IMR-90 (cell line): ENCODE results near the gene RPS6KL1. TPM values are rescaled to one million over a fixed set of nuclear protein-coding genes. Genes with fewer than 3 reads are reported as not detected.

Source experiments
- ATAC-seq: fragments of 200-7000 bp; cut with Tn5 transposase; 2 replicates; pipeline ENCODE4 v1.9.1; 2020; ENCODE audit warnings: low read depth, mild to moderate bottlenecking, moderate library complexity
- BruUV-seq: library from RNA; stranded (reverse); fragments of 400-500 nt; replicated peaks from 2 replicates; lab custom pipeline; 2021; lab: Mats Ljungman, UMichigan
- CTCF ChIA-PET: fragments of 300-600 bp; formaldehyde crosslinking; extraction: SDS; loops from one replicate; lab custom pipeline; 2021; ENCODE audit warnings: antibody characterized with exemption; lab: Yijun Ruan, JAX
- POLR2A ChIA-PET: fragments of 300-600 bp; sonication (Branson Sonifier 250); formaldehyde crosslinking; loops from one replicate; lab custom pipeline; 2022; ENCODE audit warnings: antibody characterized with exemption; ENCODE audit not compliant: unreplicated experiment; lab: Charles Lee
- DNase-seq: peaks from one replicate; pipeline ENCODE4 v3.0.0; 2013
- H2AFZ ChIP-seq: replicated peaks from 2 replicates; pipeline ENCODE3; 2013; ENCODE audit warnings: low read length, mild to moderate bottlenecking; ENCODE audit not compliant: poor library complexity
- H2AK5ac ChIP-seq: 2 replicates; pipeline ENCODE4 v1.6.1; 2013; ENCODE audit warnings: low read depth, low read length, inconsistent platforms
- H2AK9ac ChIP-seq: replicated peaks from 2 replicates; pipeline ENCODE3; 2013; ENCODE audit warnings: mild to moderate bottlenecking, low read depth, low read length, moderate library complexity; ENCODE audit not compliant: poor library complexity
- H2BK120ac ChIP-seq: 2 replicates; pipeline ENCODE4 v1.6.1; 2013; ENCODE audit warnings: low read depth, low read length, inconsistent platforms
- H2BK15ac ChIP-seq: 3 replicates; pipeline ENCODE4 v1.6.1; 2013; ENCODE audit warnings: low read depth, low read length, inconsistent platforms
- H2BK20ac ChIP-seq: 2 replicates; pipeline ENCODE4 v1.6.1; 2013; ENCODE audit warnings: low read depth, mild to moderate bottlenecking, inconsistent platforms, low read length, moderate library complexity
- H2BK5ac ChIP-seq: 2 replicates; pipeline ENCODE4 v1.6.1; 2013; ENCODE audit warnings: mild to moderate bottlenecking, low read depth, low read length, inconsistent platforms; ENCODE audit not compliant: poor library complexity, severe bottlenecking
- H3K14ac ChIP-seq: replicated peaks from 2 replicates; pipeline ENCODE4 v1.6.1; 2013; ENCODE audit warnings: low read depth, low read length, inconsistent platforms
- H3K18ac ChIP-seq: 2 replicates; pipeline ENCODE4 v1.6.1; 2013; ENCODE audit warnings: low read depth, low read length, control low read depth
- H3K23ac ChIP-seq: 2 replicates; pipeline ENCODE4 v1.6.1; 2013; ENCODE audit warnings: low read depth, low read length, inconsistent platforms
- H3K27ac ChIP-seq: 2 replicates; pipeline ENCODE4 v1.5.1; 2013; ENCODE audit warnings: mild to moderate bottlenecking, control low read depth, low read length; ENCODE audit not compliant: insufficient read depth
- H3K27me3 ChIP-seq: 2 replicates; pipeline ENCODE4 v1.6.1; 2013; ENCODE audit warnings: low read length; ENCODE audit not compliant: control insufficient read depth, insufficient read depth
- H3K36me3 ChIP-seq: 2 replicates; pipeline ENCODE4 v1.6.1; 2013; ENCODE audit warnings: low read length, mixed read lengths; ENCODE audit not compliant: control insufficient read depth, insufficient read depth
- H3K4ac ChIP-seq: 2 replicates; pipeline ENCODE4 v1.6.1; 2013; ENCODE audit warnings: low read depth, low read length, inconsistent platforms
- H3K4me1 ChIP-seq: 2 replicates; pipeline ENCODE4 v1.6.1; 2013; ENCODE audit warnings: low read length, mixed read lengths; ENCODE audit not compliant: control insufficient read depth, insufficient read depth
- H3K4me2 ChIP-seq: 2 replicates; pipeline ENCODE4 v1.6.1; 2013; ENCODE audit warnings: low read depth, mild to moderate bottlenecking, control low read depth, low read length, moderate library complexity
- H3K4me3 ChIP-seq: 2 replicates; pipeline ENCODE4 v1.5.1; 2013; ENCODE audit warnings: low read depth, mild to moderate bottlenecking, control low read depth, low read length, moderate library complexity; ENCODE audit not compliant: insufficient read depth
- H3K56ac ChIP-seq: 2 replicates; pipeline ENCODE4 v1.6.1; 2013; ENCODE audit warnings: low read length, inconsistent platforms; ENCODE audit not compliant: insufficient read depth; ENCODE audit errors: extremely low read depth
- H3K79me1 ChIP-seq, 2 experiments: 2 replicates each; pipeline ENCODE4 v1.6.1; 2013; ENCODE audit warnings: low read length in 2 of 2, inconsistent platforms in 1 of 2, low read depth in 1 of 2
- H3K9ac ChIP-seq: 2 replicates; pipeline ENCODE4 v1.6.1; 2013; ENCODE audit warnings: low read depth, low read length, control low read depth
- H3K9me1 ChIP-seq: 2 replicates; pipeline ENCODE4 v1.6.1; 2013; ENCODE audit warnings: low read length, inconsistent platforms; ENCODE audit not compliant: insufficient read depth
- H3K9me3 ChIP-seq: 2 replicates; pipeline ENCODE4 v1.6.1; 2013; ENCODE audit warnings: low read length; ENCODE audit not compliant: control insufficient read depth, insufficient read depth
- H4K20me1 ChIP-seq: 2 replicates; pipeline ENCODE4 v1.6.1; 2013; ENCODE audit warnings: low read length, inconsistent platforms; ENCODE audit not compliant: insufficient read depth
- H4K5ac ChIP-seq: 2 replicates; pipeline ENCODE4 v1.6.1; 2013; ENCODE audit warnings: mild to moderate bottlenecking, low read depth, low read length, control low read depth
- H4K8ac ChIP-seq, 2 experiments: 2 replicates each; pipeline ENCODE4 v1.6.1; 2013; ENCODE audit warnings: low read depth in 2 of 2, low read length in 2 of 2, control low read depth in 1 of 2, inconsistent platforms in 1 of 2
- H4K91ac ChIP-seq: 2 replicates; pipeline ENCODE4 v1.6.1; 2013; ENCODE audit warnings: low read depth, low read length, inconsistent platforms; ENCODE audit not compliant: insufficient read depth
- FOS ChIP-seq: fragments of 150-350 bp; IDR thresholded peaks from 2 replicates; pipeline ENCODE4 v1.6.1; 2016; ENCODE audit warnings: low read depth, low read length
- NFE2L2 ChIP-seq: fragments of 150-350 bp; IDR thresholded peaks from 2 replicates; pipeline ENCODE4 v1.6.1; 2016; ENCODE audit warnings: low read depth, mild to moderate bottlenecking, low read length
- RAD21 ChIP-seq: IDR thresholded peaks from 2 replicates; pipeline ENCODE4 v1.6.1; 2012; ENCODE audit warnings: low read length, improper control_type of control experiment
- RFX5 ChIP-seq: IDR thresholded peaks from 2 replicates; pipeline ENCODE4 v1.8.0; 2012; ENCODE audit warnings: low read depth, mild to moderate bottlenecking, low read length, moderate library complexity
- WGBS, 2 experiments: methylation state at CpG; one replicate each; pipeline versions ENCODE4 v1.1.5 to v1.1.7; 2013; ENCODE audit warnings: missing lambda C conversion rate in 2 of 2; ENCODE audit not compliant: insufficient read length in 1 of 2; ENCODE audit errors: extremely low coverage in 2 of 2; 5-methylcytosine and 5-hydroxymethylcytosine counted together
- dilution Hi-C: fragments of 300-500 bp; cut with HindIII; formaldehyde crosslinking; loops from one replicate; pipeline ENCODE4 v1.14.3; 2018; ENCODE audit warnings: low sequenced_read_pairs; ENCODE audit not compliant: unreplicated experiment
- in situ Hi-C: fragments of 300-500 bp; cut with MboI; formaldehyde crosslinking; loops from 3 replicates; pipeline ENCODE4 v1.14.3; 2019; ENCODE audit warnings: low sequenced_read_pairs, inconsistent platforms, mixed read lengths
- intact Hi-C: fragments of 100-400 bp; cut with micrococcal nuclease; formaldehyde crosslinking; loops from 2 replicates; pipeline ENCODE4 v1.10.0; 2022
- polyA plus RNA-seq, 3 experiments: library from polyadenylated mRNA; depleted of rRNA; stranded (reverse); fragments of >200 nt; gene quantifications; 2 replicates each; pipeline ENCODE4 v1.2.3, GENCODE V29; 2012; ENCODE audit warnings: low replicate concordance in 1 of 3
- total RNA-seq: library from RNA; depleted of rRNA; stranded (reverse); fragments of >200 nt; gene quantifications from 2 replicates; pipeline ENCODE4 v1.2.3, GENCODE V29; 2012
- TF ChIP-seq, protein P1 (sequence below): fragments of 150-350 bp; IDR thresholded peaks from 2 replicates; pipeline ENCODE4 v1.6.1; 2017; ENCODE audit warnings: mild to moderate bottlenecking, antibody characterized with exemption, low read length, low read depth

RPS6KL1 gene
- total and polyA plus RNA-seq, 2 of the 4 experiments (the other 2 are of a cell fraction), result 0.72 to 1.7 TPM

DNA sequence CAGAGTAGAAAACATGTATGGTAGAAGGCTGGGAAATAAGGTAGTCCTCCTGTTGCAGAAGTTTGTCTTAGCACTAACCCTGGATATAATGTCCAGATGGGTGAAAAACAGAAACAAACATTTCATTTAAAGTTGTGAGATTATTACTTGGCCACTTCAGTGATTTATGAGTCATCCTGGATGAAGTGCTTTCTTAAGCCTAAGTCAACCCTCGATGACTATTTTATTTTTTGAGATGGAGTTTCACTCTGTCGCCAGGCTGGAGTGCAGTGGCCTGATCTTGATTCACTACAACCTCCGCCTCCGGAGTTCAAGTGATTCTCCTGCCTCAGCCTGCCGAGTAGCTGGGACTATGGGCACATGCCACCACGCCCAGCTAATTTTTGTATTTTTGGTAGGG, 31.2 kb downstream of the RPS6KL1 start:
- no peak overlapping the region for H4K8ac ChIP-seq
- no peak overlapping the region for H2BK120ac ChIP-seq
- dilution Hi-C loops (no loop called here), intact Hi-C loops (no loop called here), in situ Hi-C loops (no loop called here)
- H3K14ac ChIP-seq, result no peak overlapping the region
- BruUV-seq, result no TSS peak
- peaks cover 40 to 76% of the 10 kb centered on the region in 2 experiments for H3K79me1 ChIP-seq
- H3K56ac ChIP-seq, result no peak overlapping the region
- H3K4ac ChIP-seq, result no peak overlapping the region
- no peak overlapping the region for H2BK15ac ChIP-seq
- H3K23ac ChIP-seq, result no peak overlapping the region
- H3K27me3 ChIP-seq, result no peaks in the 10 kb centered on the region
- no peak overlapping the region for H3K27ac ChIP-seq
- no peak overlapping the region for H3K9ac ChIP-seq
- H3K36me3 ChIP-seq, result peaks cover 60% of the 10 kb centered on the region
- CTCF ChIA-PET, result no interaction called here
- TF ChIP-seq FOS, result no peak
- TF ChIP-seq RAD21, result no peak
- no peak for TF ChIP-seq RFX5
- TF ChIP-seq NFE2L2, result no peak
- TF ChIP-seq, protein P1, sequence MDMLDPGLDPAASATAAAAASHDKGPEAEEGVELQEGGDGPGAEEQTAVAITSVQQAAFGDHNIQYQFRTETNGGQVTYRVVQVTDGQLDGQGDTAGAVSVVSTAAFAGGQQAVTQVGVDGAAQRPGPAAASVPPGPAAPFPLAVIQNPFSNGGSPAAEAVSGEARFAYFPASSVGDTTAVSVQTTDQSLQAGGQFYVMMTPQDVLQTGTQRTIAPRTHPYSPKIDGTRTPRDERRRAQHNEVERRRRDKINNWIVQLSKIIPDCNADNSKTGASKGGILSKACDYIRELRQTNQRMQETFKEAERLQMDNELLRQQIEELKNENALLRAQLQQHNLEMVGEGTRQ, result no peak
- H4K5ac ChIP-seq, result no peak overlapping the region
- peaks cover 26% of the 10 kb centered on the region for H4K20me1 ChIP-seq
- no peak overlapping the region for H3K4me2 ChIP-seq
- no peak overlapping the region for H2BK5ac ChIP-seq
- peaks cover 2% of the 10 kb centered on the region; the same call in 1 of the 2 replicates for H3K9me1 ChIP-seq
- no peak overlapping the region for H2BK20ac ChIP-seq
- H4K91ac ChIP-seq, result no peak overlapping the region
- H3K4me3 ChIP-seq, result no peak overlapping the region
- H2AFZ ChIP-seq, result no peak overlapping the region
- no peak overlapping the region for H3K18ac ChIP-seq
- POLR2A ChIA-PET, result no interaction called here
- no peak overlapping the region for H2AK9ac ChIP-seq
- no peaks in the 10 kb centered on the region for H3K9me3 ChIP-seq
- peak; percentile 49 for DNase-seq
- H2AK5ac ChIP-seq, result no peak overlapping the region
- ATAC-seq, result peak; percentile 42
- WGBS, 2 experiments, result no CpG with 5 or more reads among the region's 6 CpGs
- H3K4me1 ChIP-seq, result peaks cover 8% of the 10 kb centered on the region
